Stimulated activated CD8-positive, alpha-beta memory T cell treated with anti-CD3 and anti-CD28 coated beads, Interleukin-7, amount 100 ng/mL, for 1 hour (primary cell): ENCODE results near the gene NRG3.

Experiments used
- DNase-seq, 2 donors: peaks; one replicate each; pipeline ENCODE4 v3.0.0-alpha.2; 2020; ENCODE audit warnings: low read depth in 2 of 2

The NRG3 gene

GRCh38 chr10:82390866-82391658, 516.1 kb downstream of the NRG3 start:
- no peak for DNase-seq

GRCh38 chr10:82391971-82392370, 517.0 kb downstream of the NRG3 start:
- DNase-seq = no peak

GRCh38 chr10:82392533-82392932, 517.5 kb downstream of the NRG3 start:
- no peak for DNase-seq

- no peak for DNase-seq
Observed at GRCh38 chr10:82394122-82394521, 519.1 kb downstream of the NRG3 start.

GRCh38 chr10:82394987-82395386, 520.0 kb downstream of the NRG3 start:
- no peak for DNase-seq

- DNase-seq = no peak
Observed at GRCh38 chr10:82396886-82397285, 521.9 kb downstream of the NRG3 start.

- DNase-seq = no peak
Observed at GRCh38 chr10:82397854-82398253, 522.9 kb downstream of the NRG3 start.

GRCh38 chr10:82399850-82400249, 524.9 kb downstream of the NRG3 start:
- no peak for DNase-seq

- DNase-seq = no peak
Observed at GRCh38 chr10:82400841-82401240, 525.8 kb downstream of the NRG3 start.

GRCh38 chr10:82402906-82403401, 528.0 kb downstream of the NRG3 start:
- DNase-seq = no peak

- no peak for DNase-seq
Observed at GRCh38 chr10:82409671-82410070, 534.7 kb downstream of the NRG3 start.

GRCh38 chr10:82411416-82411815, 536.4 kb downstream of the NRG3 start:
- no peak for DNase-seq

GRCh38 chr10:82420001-82420400, 545.0 kb downstream of the NRG3 start:
- DNase-seq = no peak

- DNase-seq = no peak
Observed at GRCh38 chr10:82429302-82429701, 554.3 kb downstream of the NRG3 start.

- DNase-seq = no peak
Observed at GRCh38 chr10:82438277-82438676, 563.3 kb downstream of the NRG3 start.

- DNase-seq = no peak
Observed at GRCh38 chr10:82440775-82441174, 565.8 kb downstream of the NRG3 start.

- DNase-seq = no peak
Observed at GRCh38 chr10:82452046-82452445, 577.1 kb downstream of the NRG3 start.

GRCh38 chr10:82452676-82453075, 577.7 kb downstream of the NRG3 start:
- no peak for DNase-seq

- DNase-seq = no peak
Observed at GRCh38 chr10:82453678-82454293, 578.8 kb downstream of the NRG3 start.

GRCh38 chr10:82462910-82463551, 588.0 kb downstream of the NRG3 start:
- DNase-seq = no peak

GRCh38 chr10:82463614-82464013, 588.6 kb downstream of the NRG3 start:
- DNase-seq = no peak

GRCh38 chr10:82464191-82464818, 589.3 kb downstream of the NRG3 start:
- no peak for DNase-seq
